RWPE1 (cell line): ENCODE results near the gene CFAP65.

ENCODE experiments used
- CTCF ChIA-PET: fragments of 350-600 bp; sonication (Branson Sonifier 250); formaldehyde crosslinking; extraction: SDS; loops from one replicate; lab custom pipeline; 2021; lab: Yijun Ruan, JAX
- POLR2A ChIA-PET: fragments of 400-600 bp; formaldehyde crosslinking; extraction: SDS; loops from one replicate; lab custom pipeline; 2020; ENCODE audit warnings: antibody characterized with exemption; ENCODE audit not compliant: low non-redundant PET; lab: Yijun Ruan, JAX
- DNase-seq: peaks from one replicate; pipeline ENCODE4 v3.0.0; 2012; ENCODE audit warnings: low spot score
- H3K27ac ChIP-seq: fragments of 450-650 bp; 2 replicates; pipeline ENCODE4 v1.5.1; 2017
- TF ChIP-seq, protein P1 (sequence below): fragments of 450-650 bp; conservative IDR thresholded peaks from 2 replicates; pipeline ENCODE4 v1.5.1; 2017; ENCODE audit warnings: low read depth, mild to moderate bottlenecking

CFAP65 gene

GRCh38 chr2:219041252-219041651, at the start of gene CFAP65:
TSS of gene CFAP65 (minus strand) at chr2:219041516. CDS start at chr2:219039048, 2,468 bp downstream.
- TF ChIP-seq, protein P1, sequence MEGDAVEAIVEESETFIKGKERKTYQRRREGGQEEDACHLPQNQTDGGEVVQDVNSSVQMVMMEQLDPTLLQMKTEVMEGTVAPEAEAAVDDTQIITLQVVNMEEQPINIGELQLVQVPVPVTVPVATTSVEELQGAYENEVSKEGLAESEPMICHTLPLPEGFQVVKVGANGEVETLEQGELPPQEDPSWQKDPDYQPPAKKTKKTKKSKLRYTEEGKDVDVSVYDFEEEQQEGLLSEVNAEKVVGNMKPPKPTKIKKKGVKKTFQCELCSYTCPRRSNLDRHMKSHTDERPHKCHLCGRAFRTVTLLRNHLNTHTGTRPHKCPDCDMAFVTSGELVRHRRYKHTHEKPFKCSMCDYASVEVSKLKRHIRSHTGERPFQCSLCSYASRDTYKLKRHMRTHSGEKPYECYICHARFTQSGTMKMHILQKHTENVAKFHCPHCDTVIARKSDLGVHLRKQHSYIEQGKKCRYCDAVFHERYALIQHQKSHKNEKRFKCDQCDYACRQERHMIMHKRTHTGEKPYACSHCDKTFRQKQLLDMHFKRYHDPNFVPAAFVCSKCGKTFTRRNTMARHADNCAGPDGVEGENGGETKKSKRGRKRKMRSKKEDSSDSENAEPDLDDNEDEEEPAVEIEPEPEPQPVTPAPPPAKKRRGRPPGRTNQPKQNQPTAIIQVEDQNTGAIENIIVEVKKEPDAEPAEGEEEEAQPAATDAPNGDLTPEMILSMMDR, result no peak
- CTCF ChIA-PET, result interaction anchor here (0.6 to 2.1 kb wide), 8 partner anchors 12 to 78 kb away, joined by 3 to 12 read pairs (median 6); no protein-coding TSS in a partner anchor
- H3K27ac ChIP-seq, result no peak within 1 kb of the TSS
- DNase-seq, result peak; percentile 57
- POLR2A ChIA-PET, result no interaction called here

GRCh38 chr2:219090436-219091299, 49.4 kb upstream of the CFAP65 start:
- TF ChIP-seq, protein P1, result no peak
- ChIA-PET POLR2A (no interaction called here), CTCF (interaction anchor here (0.6 kb wide), 1 partner anchor 32 kb away, joined by 3 read pairs; no protein-coding TSS in a partner anchor)

GRCh38 chr2:219089330-219089729, 48.0 kb upstream of the CFAP65 start:
- POLR2A ChIA-PET, result no interaction called here
- TF ChIP-seq, protein P1, result no peak
- CTCF ChIA-PET, result interaction anchor here (0.7 kb wide), 1 partner anchor 10 kb away, joined by 3 read pairs; no protein-coding TSS in a partner anchor
- H3K27ac ChIP-seq, result no peak overlapping the region
- no peak for DNase-seq

More at GRCh38 chr2:219090436-219091299, 49.4 kb upstream of the CFAP65 start:
- no peak for DNase-seq
- H3K27ac ChIP-seq, result no peak overlapping the region

GRCh38 chr2:219087848-219088247, 46.5 kb upstream of the CFAP65 start:
- DNase-seq, result no peak
- ChIA-PET CTCF (no interaction called here), POLR2A (no interaction called here)
- no peak overlapping the region for H3K27ac ChIP-seq
- TF ChIP-seq, protein P1, result no peak

GRCh38 chr2:219087361-219087760, 46.0 kb upstream of the CFAP65 start:
- ChIA-PET POLR2A (no interaction called here), CTCF (no interaction called here)
- no peak overlapping the region for H3K27ac ChIP-seq
- TF ChIP-seq, protein P1, result no peak
- no peak for DNase-seq

DNA sequence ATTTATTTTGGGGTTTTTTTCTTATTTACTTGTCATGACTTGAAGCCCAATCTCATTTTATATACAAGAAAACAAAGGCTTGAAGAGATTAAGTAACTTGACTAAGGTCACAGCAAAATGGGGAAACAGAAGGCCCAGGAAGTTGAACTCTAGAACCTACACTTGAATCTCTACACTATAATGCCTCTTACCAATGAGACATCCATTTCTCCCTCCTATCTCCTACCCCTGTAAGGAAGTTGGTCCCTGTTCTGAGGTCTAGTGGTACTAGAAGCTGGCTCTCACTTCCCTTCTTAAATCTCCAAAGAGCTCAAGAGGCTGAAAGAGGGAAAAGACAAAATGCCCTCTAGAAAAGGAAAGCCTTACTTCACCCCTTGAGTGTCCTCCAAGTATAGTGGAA, 44.9 kb upstream of the CFAP65 start:
- ChIA-PET CTCF (no interaction called here), POLR2A (no interaction called here)
- DNase-seq, result no peak

More for the DNA sequence above, 44.9 kb upstream of the CFAP65 start:
- TF ChIP-seq, protein P1, result no peak
- H3K27ac ChIP-seq, result no peak overlapping the region
